Neural cell (in vitro differentiated cells): ENCODE results near the gene PTX4.

Experiments used
- CTCF ChIP-seq: fragments of 450-650 bp; IDR thresholded peaks from 2 replicates; pipeline ENCODE4 v1.5.1; 2014; ENCODE audit warnings: antibody characterized with exemption, mild to moderate bottlenecking, moderate library complexity; ENCODE audit not compliant: poor library complexity, severe bottlenecking
- EP300 ChIP-seq: fragments of 450-650 bp; conservative IDR thresholded peaks from 2 replicates; pipeline ENCODE4 v1.6.1; 2014; ENCODE audit warnings: antibody characterized with exemption, mild to moderate bottlenecking, moderate library complexity; ENCODE audit not compliant: poor library complexity, severe bottlenecking
- POLR2AphosphoS5 ChIP-seq: IDR thresholded peaks from 2 replicates; pipeline ENCODE4 v1.6.1; 2012
- RAD21 ChIP-seq: fragments of 450-650 bp; conservative IDR thresholded peaks from 2 replicates; pipeline ENCODE4 v1.6.1; 2014; ENCODE audit warnings: antibody characterized with exemption, mild to moderate bottlenecking, moderate library complexity
- TAF1 ChIP-seq: IDR thresholded peaks from 2 replicates; pipeline ENCODE4 v1.6.1; 2012; ENCODE audit warnings: low read depth
- TF ChIP-seq, protein P1 (sequence below): IDR thresholded peaks from 2 replicates; pipeline ENCODE4 v1.6.1; 2012; ENCODE audit warnings: borderline replicate concordance

GRCh38 chr16:1488054-1488601 is 616 bp downstream of the PTX4 start:
- no peak for TF ChIP-seq CTCF
- TF ChIP-seq EP300: no peak
- no peak for TF ChIP-seq RAD21
- TF ChIP-seq, protein P1, sequence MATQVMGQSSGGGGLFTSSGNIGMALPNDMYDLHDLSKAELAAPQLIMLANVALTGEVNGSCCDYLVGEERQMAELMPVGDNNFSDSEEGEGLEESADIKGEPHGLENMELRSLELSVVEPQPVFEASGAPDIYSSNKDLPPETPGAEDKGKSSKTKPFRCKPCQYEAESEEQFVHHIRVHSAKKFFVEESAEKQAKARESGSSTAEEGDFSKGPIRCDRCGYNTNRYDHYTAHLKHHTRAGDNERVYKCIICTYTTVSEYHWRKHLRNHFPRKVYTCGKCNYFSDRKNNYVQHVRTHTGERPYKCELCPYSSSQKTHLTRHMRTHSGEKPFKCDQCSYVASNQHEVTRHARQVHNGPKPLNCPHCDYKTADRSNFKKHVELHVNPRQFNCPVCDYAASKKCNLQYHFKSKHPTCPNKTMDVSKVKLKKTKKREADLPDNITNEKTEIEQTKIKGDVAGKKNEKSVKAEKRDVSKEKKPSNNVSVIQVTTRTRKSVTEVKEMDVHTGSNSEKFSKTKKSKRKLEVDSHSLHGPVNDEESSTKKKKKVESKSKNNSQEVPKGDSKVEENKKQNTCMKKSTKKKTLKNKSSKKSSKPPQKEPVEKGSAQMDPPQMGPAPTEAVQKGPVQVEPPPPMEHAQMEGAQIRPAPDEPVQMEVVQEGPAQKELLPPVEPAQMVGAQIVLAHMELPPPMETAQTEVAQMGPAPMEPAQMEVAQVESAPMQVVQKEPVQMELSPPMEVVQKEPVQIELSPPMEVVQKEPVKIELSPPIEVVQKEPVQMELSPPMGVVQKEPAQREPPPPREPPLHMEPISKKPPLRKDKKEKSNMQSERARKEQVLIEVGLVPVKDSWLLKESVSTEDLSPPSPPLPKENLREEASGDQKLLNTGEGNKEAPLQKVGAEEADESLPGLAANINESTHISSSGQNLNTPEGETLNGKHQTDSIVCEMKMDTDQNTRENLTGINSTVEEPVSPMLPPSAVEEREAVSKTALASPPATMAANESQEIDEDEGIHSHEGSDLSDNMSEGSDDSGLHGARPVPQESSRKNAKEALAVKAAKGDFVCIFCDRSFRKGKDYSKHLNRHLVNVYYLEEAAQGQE: no peak
- TF ChIP-seq TAF1: no peak
- TF ChIP-seq POLR2AphosphoS5: no peak
